CD14-positive monocyte (primary cell): ENCODE data around the gene ABCA6. TPM values are rescaled to one million over a fixed set of nuclear protein-coding genes. Genes with fewer than 3 reads are reported as not detected.

Source experiments
- DNase-seq, 3 donors: peaks; one replicate each; pipeline ENCODE4 v3.0.0-alpha.2; 2011 to 2022
- H2AFZ ChIP-seq: 2 replicates; pipeline ENCODE4 v1.6.0; 2012; ENCODE audit warnings: mild to moderate bottlenecking, low read depth, low read length, inconsistent platforms; ENCODE audit not compliant: insufficient read depth, poor library complexity, severe bottlenecking
- H3K27ac ChIP-seq, 2 donors: 1 replicate in 1 of 2; 2 replicates in 1 of 2; pipeline ENCODE4 v1.5.1; 2012 to 2013; ENCODE audit warnings: low read length in 2 of 2, control low read depth in 1 of 2, inconsistent platforms in 1 of 2, low read depth in 1 of 2, mild to moderate bottlenecking in 1 of 2
- H3K27me3 ChIP-seq, 2 donors: one replicate each; pipeline versions ENCODE4 v1.6.0 to v1.6.1; 2011 to 2013; ENCODE audit warnings: low read length in 2 of 2; ENCODE audit not compliant: control insufficient read depth in 2 of 2, insufficient read depth in 2 of 2
- H3K36me3 ChIP-seq, 2 donors: replicated peaks in 1 of 2; 1 replicate in 1 of 2; 2 replicates in 1 of 2; pipeline versions ENCODE4 v1.5.1 to v1.6.1; 2012 to 2013; ENCODE audit warnings: low read length in 2 of 2, control low read depth in 1 of 2, inconsistent platforms in 1 of 2, mild to moderate bottlenecking in 1 of 2; ENCODE audit not compliant: insufficient read depth in 2 of 2, control insufficient read depth in 1 of 2
- H3K4me1 ChIP-seq, 2 donors: 1 replicate in 1 of 2; 2 replicates in 1 of 2; pipeline versions ENCODE4 v1.5.1 to v1.6.1; 2012 to 2013; ENCODE audit warnings: low read length in 2 of 2, control low read depth in 1 of 2, inconsistent platforms in 1 of 2, mild to moderate bottlenecking in 1 of 2, moderate library complexity in 1 of 2; ENCODE audit not compliant: insufficient read depth in 2 of 2, control insufficient read depth in 1 of 2
- H3K4me2 ChIP-seq: replicated peaks from 2 replicates; pipeline ENCODE3; 2012; ENCODE audit warnings: low read length, moderate library complexity, mild to moderate bottlenecking; ENCODE audit not compliant: poor library complexity, severe bottlenecking; ENCODE audit errors: extremely low read depth
- H3K4me3 ChIP-seq, 3 experiments: fragments of 200-600 bp in 1 of 3; sonication (generic) in 1 of 3; replicated peaks in 1 of 3; 1 replicate in 2 of 3; 2 replicates in 1 of 3; pipeline ENCODE4 v1.5.1; 2011 to 2013; ENCODE audit warnings: low read length in 3 of 3, mild to moderate bottlenecking in 3 of 3, control low read depth in 2 of 3, low read depth in 2 of 3, inconsistent platforms in 1 of 3, moderate library complexity in 1 of 3
- H3K79me2 ChIP-seq: 2 replicates; pipeline ENCODE4 v1.6.0; 2012; ENCODE audit warnings: mild to moderate bottlenecking, control low read depth, inconsistent platforms, low read length, moderate library complexity; ENCODE audit not compliant: insufficient read depth
- H3K9ac ChIP-seq: 2 replicates; pipeline ENCODE4 v1.6.0; 2017; ENCODE audit warnings: low read length, mild to moderate bottlenecking; ENCODE audit not compliant: insufficient read depth, poor library complexity, severe bottlenecking
- H3K9me3 ChIP-seq, 2 donors: replicated peaks in 1 of 2; 1 replicate in 1 of 2; 2 replicates in 1 of 2; pipeline versions ENCODE4 v1.5.1 to v1.6.1; 2012 to 2013; ENCODE audit warnings: low read length in 2 of 2, control low read depth in 1 of 2; ENCODE audit not compliant: control insufficient read depth in 1 of 2, insufficient read depth in 1 of 2
- H4K20me1 ChIP-seq: 2 replicates; pipeline ENCODE4 v1.6.0; 2012; ENCODE audit warnings: mild to moderate bottlenecking, low read length, control low read depth, moderate library complexity; ENCODE audit not compliant: insufficient read depth
- H3K27ac Mint-ChIP-seq, 7 donors: one replicate each; pipeline ENCODE4 v1.8.0; 2020; ENCODE audit warnings: mild to moderate bottlenecking in 7 of 7, mixed read lengths in 7 of 7, moderate library complexity in 6 of 7, inconsistent platforms in 2 of 7
- H3K27me3 Mint-ChIP-seq, 3 donors: one replicate each; pipeline ENCODE4 v1.8.0; 2021 to 2022; ENCODE audit warnings: low read depth in 3 of 3, mild to moderate bottlenecking in 3 of 3, mixed read lengths in 3 of 3, moderate library complexity in 3 of 3, inconsistent platforms in 1 of 3
- H3K36me3 Mint-ChIP-seq, 2 donors: one replicate each; pipeline ENCODE4 v1.8.0; 2020; ENCODE audit warnings: mixed read lengths in 2 of 2, inconsistent platforms in 1 of 2, mild to moderate bottlenecking in 1 of 2
- H3K4me1 Mint-ChIP-seq: one replicate; pipeline ENCODE4 v1.8.0; 2020; ENCODE audit warnings: mild to moderate bottlenecking, mixed read lengths
- H3K4me3 Mint-ChIP-seq, 2 donors: one replicate each; pipeline ENCODE4 v1.8.0; 2020; ENCODE audit warnings: mild to moderate bottlenecking in 2 of 2, mixed read lengths in 2 of 2, moderate library complexity in 1 of 2
- H3K9me3 Mint-ChIP-seq, 7 donors: one replicate each; pipeline ENCODE4 v1.8.0; 2020 to 2022; ENCODE audit warnings: mixed read lengths in 7 of 7, mild to moderate bottlenecking in 6 of 7, moderate library complexity in 6 of 7, inconsistent platforms in 2 of 7
- CTCF ChIP-seq: fragments of 200-600 bp; IDR thresholded peaks from one replicate; pipeline ENCODE4 v1.8.0; 2022; ENCODE audit warnings: antibody characterized with exemption, mild to moderate bottlenecking
- WGBS: methylation state at CpG from one replicate; pipeline ENCODE4 v1.1.5; 2013; ENCODE audit warnings: missing lambda C conversion rate; ENCODE audit not compliant: insufficient coverage; 5-methylcytosine and 5-hydroxymethylcytosine counted together
- intact Hi-C, 2 donors: fragments of 100-400 bp; cut with micrococcal nuclease; formaldehyde crosslinking; loops; one replicate each; pipeline versions ENCODE4 v1.15.0 to v1.15.1; 2023
- polyA plus RNA-seq, 3 donors: library from polyadenylated mRNA; depleted of rRNA in 1 of 3; unstranded in 2 of 3; stranded (reverse) in 1 of 3; fragments of 300-500 nt in 2 of 3; fragments of >200 nt in 1 of 3; fragmentation: Illumina TruSeq in 2 of 3; gene quantifications; 1 replicate in 2 of 3; 2 replicates in 1 of 3; pipeline ENCODE4 v1.2.3, GENCODE V29; 2012 to 2021

ABCA6 gene
- polyA plus RNA-seq, 3 donors, result 0.52 to 0.93 (median 0.76) TPM

- no peak overlapping the region for H3K27ac Mint-ChIP-seq
- Histone ChIP-seq H3K79me2 (no peaks in the 10 kb centered on the region), H2AFZ (no peak overlapping the region), H3K9me3 (no peaks in the 10 kb centered on the region), H3K27ac (no peak overlapping the region), H3K4me1 (no peaks in the 10 kb centered on the region), H3K4me2 (no peak overlapping the region), H3K36me3 (no peaks in the 10 kb centered on the region), H3K9ac (no peak overlapping the region), H3K4me3 (no peak overlapping the region), H3K27me3 (no peaks in the 10 kb centered on the region), H4K20me1 (no peaks in the 10 kb centered on the region)
- WGBS, result no CpG with 5 or more reads among the region's 1 CpG
- H3K27me3 Mint-ChIP-seq, result no peaks in the 10 kb centered on the region
- H3K9me3 Mint-ChIP-seq, result peaks cover 0 to 5% (median 0%) of the 10 kb centered on the region in 7 donors
- no peaks in the 10 kb centered on the region for H3K4me1 Mint-ChIP-seq
- intact Hi-C loops, result no loop called here
- H3K4me3 Mint-ChIP-seq, result no peak overlapping the region
- no peaks in the 10 kb centered on the region for H3K36me3 Mint-ChIP-seq
- no peak for TF ChIP-seq CTCF
- no peak for DNase-seq
Measured at GRCh38 chr17:69150333-69150732, 8.6 kb upstream of the ABCA6 start.

DNA sequence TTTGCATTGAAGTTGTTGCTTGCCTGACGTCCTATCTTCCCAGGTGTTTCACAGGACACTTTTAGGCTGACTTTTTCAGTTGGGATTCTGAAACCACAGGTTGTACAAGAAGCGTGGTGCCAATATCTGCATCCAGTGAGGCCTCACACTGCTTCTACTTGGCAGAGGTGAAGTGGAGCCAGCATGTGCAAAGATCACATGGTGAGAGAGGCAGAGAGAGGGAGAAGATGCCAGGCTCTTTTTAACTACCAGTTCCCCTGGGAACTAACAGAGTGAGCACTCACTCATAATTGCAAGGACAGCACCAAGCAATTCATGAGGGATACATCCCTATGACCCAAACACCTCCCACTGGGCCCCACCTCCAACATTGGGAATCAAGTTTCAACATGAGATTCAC lies 5.8 kb upstream of the ABCA6 start:
- Histone ChIP-seq H4K20me1 (no peaks in the 10 kb centered on the region), H3K27me3 (no peaks in the 10 kb centered on the region), H3K36me3 (no peaks in the 10 kb centered on the region), H3K4me3 (no peak overlapping the region), H3K9me3 (no peaks in the 10 kb centered on the region), H2AFZ (no peak overlapping the region), H3K4me2 (no peak overlapping the region), H3K27ac (no peak overlapping the region), H3K79me2 (no peaks in the 10 kb centered on the region), H3K4me1 (peaks cover 19 to 24% of the 10 kb centered on the region in 2 donors), H3K9ac (no peak overlapping the region)
- H3K4me1 Mint-ChIP-seq, result peaks cover 19% of the 10 kb centered on the region
- H3K9me3 Mint-ChIP-seq, result peaks cover 0 to 4% (median 0%) of the 10 kb centered on the region in 7 donors
- no peak for DNase-seq
- H3K27ac Mint-ChIP-seq, result peak overlapping the region in 2 of 7 donors; percentile 43 to 71
- 88% methylated on average over 2 of the region's 2 CpGs for WGBS
- no peaks in the 10 kb centered on the region for H3K27me3 Mint-ChIP-seq
- TF ChIP-seq CTCF, result no peak
- intact Hi-C loops, result no loop called here
- no peak overlapping the region for H3K4me3 Mint-ChIP-seq
- no peaks in the 10 kb centered on the region for H3K36me3 Mint-ChIP-seq
